NCI-H1105 treated with DMSO at 0.1 percent for 48 hours (cell line): ENCODE measurements around the gene FXYD6.
"Not testable (repeated sequence)": the region's sequence is repeated elsewhere in the genome, so short reads cannot be mapped to it uniquely, and the experiment has no call there.

ENCODE experiments used
- DNase-seq: peaks from one replicate; lab custom pipeline; 2025; lab: John Stamatoyannopoulos, UW

The FXYD6 gene

GRCh38 chr11:117816846-117817367 lies 59.6 kb downstream of the FXYD6 start:
- no peak for DNase-seq

GRCh38 chr11:117816151-117816741 lies 60.2 kb downstream of the FXYD6 start:
- no peak for DNase-seq

DNA sequence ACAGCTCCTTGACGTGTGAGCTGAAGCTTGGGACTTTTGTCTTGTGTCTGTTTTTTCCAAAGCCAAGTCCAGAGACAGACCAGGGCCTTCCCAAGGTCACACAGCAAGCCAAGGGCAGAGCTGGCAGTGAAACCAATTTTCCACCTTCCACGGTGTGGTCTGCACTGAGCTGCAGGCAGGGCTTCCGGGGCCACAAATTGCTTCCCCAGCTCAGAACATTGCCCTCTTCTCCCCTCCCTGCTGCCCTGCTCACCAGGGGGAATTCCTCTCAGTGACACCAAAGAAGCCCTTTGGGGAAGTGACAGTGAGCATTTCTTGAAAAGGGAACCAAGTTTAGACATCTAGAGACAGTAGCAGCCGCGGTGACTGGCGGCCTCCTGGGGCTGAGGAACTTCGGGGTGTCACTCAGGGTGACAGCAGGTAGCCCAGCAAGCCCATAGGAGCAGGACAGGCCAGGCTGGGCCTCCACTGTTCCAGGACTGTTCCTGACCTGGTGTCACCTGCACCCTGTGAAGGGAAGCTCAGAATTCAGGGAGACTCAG lies 61.1 kb downstream of the FXYD6 start:
- no peak for DNase-seq

DNA sequence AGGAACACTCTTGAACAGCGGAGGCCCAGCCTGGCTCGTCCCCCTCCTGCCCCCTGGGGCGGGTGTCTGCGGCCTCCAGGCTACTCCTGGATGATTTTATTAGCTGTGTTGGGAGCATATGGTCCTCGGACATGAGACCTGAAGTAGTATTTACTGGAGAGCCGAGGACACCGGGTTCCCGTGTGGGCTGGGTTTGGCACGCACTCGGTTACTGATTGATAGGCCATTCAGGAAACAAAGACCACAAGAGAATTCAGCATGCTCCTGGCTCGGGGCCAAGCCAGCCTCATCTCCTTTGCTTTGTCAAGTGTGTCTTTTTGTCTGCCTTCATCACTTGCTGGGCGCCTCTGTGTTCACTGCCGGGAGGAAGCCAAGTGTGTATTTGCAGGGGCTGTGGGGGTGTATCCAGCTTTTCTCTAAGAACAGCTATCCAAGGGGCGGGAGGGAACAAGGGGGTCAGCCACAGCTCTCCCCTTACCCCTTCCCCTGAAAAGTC lies 61.6 kb downstream of the FXYD6 start:
- DNase-seq = peak; percentile 97

DNA sequence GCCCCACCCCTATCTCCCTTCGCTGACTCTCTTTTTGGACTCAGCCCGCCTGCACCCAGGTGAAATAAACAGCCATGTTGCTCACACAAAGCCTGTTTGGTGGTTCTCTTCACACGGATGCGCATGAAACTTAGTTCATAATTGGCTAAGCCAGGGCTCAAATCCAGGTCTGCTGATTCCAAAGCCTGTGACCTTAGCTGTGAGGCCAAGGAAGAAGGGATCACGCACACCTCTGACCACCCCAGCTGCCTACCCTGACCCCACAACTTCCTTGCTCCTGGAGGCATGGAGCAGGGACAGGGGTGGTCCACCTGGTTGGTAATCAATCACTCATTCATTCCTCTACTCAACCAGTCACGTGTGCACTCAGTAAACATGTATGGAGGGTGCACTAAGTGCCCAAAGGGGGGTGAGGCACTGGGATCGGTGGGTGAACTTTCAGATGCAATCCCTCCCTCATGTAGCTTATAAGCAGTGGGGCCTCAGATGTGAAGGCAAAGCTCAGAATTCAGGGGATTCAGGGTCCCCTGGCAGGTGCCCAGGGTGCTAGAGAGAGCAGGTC lies 62.2 kb downstream of the FXYD6 start:
- DNase-seq = no peak

DNA sequence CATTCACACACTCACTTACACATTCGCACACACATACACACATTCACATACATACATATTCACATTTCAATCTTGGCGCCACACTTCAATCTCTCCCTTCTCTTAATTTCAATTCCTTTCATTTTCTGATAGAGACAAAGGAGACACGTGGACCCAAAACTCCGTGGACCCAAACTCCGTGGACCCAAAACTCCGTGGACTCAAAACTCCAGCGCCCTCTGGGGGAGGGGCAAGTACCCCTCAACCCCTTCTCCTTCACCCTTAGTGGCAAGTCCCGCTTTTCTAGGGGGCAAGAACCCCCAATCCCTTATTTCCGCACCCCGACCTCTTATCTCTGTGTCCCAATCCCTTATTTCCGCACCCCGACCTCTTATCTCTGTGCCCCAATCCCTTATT lies 66.4 kb downstream of the FXYD6 start:
- not testable (repeated sequence) for DNase-seq

- DNase-seq = peak; percentile 41
Measured at GRCh38 chr11:117809236-117810055, 67.0 kb downstream of the FXYD6 start.

GRCh38 chr11:117808784-117809183 lies 67.7 kb downstream of the FXYD6 start:
- no peak for DNase-seq

DNA sequence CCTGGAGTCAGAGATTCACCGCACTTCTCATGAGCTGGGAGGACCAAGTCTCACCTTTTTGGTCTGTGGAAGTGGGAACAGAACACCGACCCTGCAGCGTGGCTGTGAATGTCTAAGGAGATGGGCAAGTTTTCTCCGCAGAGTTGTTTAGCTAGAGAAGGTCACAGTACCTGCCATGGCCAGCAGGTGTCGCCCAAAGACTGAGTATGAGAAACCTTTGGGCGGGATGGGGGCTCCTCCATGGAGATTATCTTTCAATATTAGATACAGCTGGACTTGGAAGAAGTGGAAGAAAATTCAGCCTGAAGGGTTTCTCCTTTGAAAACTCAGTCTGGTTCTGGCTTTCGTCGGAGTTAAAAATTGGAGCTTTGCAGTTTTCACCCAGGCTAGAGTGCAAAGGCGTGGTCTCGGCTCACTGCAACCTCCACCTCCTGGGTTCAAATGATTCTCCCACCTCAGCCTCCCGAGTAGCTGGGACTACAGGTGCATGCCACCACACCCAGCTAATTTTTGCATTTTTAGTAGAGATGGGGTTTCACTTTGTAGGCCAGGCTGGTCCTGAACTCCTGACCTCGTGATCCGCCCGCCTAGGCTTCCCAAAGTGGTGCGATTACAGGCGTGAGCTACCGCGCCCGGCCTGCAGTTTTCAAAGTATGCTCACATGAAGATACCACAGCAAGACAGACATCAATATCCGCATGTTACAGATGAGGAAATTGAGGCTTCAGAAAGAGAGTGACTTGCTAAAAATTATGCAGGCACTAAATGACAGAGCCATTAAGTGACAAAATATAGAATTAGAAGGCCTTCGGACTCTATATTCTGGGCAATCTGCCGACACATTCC lies 68.8 kb downstream of the FXYD6 start:
- peak; percentile 73 for DNase-seq

GRCh38 chr11:117806846-117807245 lies 69.6 kb downstream of the FXYD6 start:
- DNase-seq = no peak

DNA sequence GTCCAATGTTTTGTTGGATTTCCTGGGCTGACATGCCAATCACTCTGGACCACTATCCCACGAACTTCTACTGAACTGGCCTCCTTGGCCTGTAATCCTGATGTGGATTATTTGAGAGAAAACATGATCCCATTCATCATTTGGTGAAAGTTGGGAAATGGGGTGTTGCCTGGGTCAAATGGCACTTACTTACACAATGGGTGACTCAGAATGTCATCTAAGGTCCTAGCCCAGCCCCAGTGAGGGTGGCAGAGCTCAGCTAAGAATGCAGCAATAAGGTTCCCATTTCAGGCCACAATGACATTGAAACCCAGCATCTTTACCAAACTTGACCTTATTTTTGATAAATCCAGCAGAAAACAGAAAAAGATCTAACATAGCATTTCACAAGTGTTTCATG lies 71.4 kb downstream of the FXYD6 start:
- no peak for DNase-seq

DNA sequence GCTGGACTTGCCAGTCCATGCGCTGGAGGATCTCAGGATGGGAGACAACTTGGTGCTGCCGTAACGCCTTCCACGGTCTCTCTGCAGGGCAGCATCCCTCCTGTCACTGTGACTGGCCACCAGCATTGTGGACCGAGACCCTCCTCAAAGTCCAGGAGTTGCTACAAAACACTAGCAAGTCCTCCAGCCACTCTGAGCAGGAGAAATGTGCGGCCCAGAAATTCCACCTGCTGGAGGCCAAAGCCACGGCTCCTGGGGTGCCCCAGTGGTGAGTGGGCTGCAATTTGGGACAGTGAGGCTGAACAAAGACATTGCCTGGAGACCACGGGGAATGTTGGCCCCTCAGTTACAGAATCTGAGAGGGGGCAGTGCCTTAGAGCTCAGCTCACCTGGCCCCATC lies 72.6 kb downstream of the FXYD6 start:
- no peak for DNase-seq

- DNase-seq = no peak
Measured at GRCh38 chr11:117799634-117800033, 76.8 kb downstream of the FXYD6 start.

DNA sequence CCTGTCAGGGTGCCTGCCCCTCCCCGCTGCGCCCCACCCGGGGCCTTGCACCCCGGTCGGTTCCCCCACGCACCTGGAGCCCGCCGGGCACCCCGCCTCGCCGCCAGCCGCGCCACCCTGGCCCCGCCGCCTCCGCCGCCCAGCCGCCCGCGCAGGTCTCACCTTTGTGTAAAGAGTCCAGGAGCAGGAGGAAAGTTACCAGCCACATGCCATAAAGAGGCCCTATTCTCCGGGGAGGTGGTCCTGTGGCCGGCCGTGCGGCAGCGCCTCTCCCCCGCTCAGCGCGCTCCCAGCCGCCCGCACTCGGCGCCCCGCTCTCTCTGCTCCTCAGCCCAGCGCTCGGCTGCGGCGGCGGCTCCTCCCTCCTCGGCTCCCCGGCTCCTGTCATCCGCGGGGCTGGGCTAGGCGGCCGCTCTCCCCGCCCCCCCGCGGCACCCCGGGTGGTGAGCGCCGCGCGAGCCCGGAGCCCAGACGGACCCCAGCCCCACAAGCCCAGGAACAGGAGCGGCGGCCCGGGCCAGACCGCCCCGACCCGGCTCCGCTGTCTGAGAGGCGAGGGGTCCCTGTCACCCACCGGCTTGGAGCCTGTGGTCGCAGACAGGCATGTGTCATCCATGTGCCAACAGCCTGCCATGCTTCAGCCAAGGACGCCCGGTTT lies 79.5 kb downstream of the FXYD6 start, which contains the start of gene DSCAML1:
Gene DSCAML1, minus strand, starts transcription at position 345 of the 658 bp plus-strand sequence. Its CDS starts 137 bp downstream, at position 208.
- peak; percentile 40 for DNase-seq

DNA sequence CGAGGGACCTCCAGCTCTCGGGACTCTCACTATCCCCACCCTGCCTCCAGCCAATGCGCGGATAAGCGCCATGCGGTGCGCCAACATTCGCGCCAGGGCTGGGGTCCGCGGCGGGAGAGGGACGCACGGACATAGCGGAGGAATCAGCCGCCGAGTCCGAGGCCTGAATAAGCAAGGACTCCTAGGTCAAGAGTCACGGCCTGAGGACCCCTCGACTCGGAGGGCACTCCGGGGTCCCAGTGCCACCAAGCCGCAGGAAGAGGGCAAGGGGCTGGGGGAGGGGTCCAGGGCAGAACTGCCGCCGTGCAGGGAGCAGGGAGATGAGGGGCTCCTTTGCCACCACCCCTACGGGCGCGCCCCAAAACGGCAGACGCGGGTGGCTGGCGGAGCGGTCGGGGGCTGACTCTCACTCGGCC lies 80.0 kb downstream of the FXYD6 start:
- no peak for DNase-seq

DNA sequence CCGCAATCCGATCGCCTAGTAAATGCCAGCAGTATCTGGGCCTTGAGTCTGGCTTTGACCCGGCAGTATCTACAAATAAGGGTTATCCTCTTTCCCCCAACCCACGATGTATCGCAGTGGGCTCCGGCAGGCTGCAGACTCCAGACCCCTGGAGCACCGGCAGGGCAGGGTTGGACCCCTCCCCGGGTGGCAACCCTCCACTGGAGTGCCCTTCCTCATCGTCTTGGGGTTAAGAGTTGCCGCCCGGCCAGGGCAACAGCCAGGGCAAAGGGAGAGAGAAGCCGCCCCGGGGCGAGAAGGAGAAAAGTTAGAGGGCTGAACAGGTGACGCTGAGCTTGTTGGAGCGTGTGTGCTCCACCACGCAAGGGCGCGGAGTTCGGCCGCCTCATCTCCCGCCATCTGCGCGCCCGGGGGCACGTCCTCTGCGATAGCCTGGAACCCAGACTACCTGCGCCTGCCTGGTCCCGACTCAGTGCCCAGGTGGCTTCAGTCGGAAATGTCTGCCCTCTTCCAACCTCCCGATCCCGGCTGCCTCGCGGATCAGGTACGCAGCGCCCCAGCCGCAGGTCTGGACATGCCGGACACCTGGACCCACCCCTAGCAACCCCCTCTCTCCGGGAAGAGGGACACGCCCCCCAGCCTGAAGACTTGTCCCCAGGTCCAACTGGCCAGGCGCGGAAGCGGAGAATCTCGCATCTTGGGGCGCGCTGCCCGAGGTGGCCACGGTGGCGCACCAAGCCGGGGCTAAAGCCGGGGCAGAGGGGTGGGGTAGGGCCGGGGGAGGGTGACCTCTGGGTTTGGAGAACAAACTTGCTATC lies 80.6 kb downstream of the FXYD6 start:
- peak; percentile 43 for DNase-seq

DNA sequence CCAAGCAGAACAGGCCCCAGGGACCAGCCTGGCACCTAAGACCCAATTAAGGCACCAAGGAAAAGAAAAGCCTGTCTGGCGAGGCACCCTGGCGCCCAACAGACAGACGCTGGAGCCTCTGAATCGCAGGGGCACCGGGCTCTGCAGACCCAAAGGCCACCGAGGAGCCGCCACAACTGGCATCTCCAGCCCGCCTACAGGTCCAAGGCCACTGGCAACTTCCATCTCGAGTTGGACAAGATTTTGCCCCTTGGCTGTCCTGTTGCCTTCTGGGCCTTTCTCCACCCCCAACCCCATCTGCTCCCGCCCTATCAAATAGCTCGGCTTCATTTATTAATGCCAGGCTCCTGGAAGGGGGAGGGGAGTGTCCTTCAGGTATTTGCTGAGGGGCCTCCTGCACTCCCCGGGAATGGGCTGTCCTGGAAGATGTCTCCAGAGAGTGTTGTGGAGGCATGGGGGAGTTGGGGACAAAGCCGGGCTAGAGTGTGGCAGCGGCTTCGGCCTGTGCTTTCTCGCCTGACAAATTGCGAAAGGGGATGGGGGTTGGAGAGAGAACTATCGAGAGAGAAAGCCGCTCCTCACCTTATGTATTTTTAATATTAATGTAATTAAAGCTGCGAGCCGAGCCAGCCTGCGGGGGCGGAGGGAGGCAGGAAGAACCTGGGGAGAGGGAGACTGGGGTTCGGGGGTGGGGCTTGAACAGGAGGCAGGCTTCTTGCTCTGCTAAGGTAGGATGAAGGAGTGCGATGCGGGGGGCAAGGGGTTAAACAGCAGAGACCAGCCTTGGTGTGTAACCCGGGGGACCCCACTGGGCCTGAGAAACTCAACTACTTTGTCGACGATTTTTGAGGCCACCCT lies 81.5 kb downstream of the FXYD6 start:
- no peak for DNase-seq

GRCh38 chr11:117794135-117794534 lies 82.3 kb downstream of the FXYD6 start:
- no peak for DNase-seq

DNA sequence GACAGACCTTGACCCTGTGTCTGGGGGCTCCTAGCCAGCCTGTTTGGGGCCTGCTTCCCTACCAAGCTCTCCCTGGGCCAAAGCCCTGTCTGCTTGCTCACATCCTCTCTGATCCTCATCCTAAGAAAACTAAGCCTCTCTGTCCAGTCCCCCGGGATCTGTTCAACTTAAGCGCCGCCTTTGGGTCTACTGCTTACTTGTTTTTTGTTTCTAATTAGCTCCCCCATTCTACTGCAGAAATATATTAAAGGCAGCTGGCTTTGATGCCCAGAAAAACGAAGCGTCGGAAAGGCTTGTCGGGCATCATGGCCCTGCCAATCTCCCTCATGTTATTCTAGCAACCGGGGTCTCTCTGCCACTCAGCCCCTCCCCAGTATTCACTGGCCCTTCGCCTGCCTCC lies 82.9 kb downstream of the FXYD6 start:
- no peak for DNase-seq
